Hepatocyte (in vitro differentiated cells): Measurements from ENCODE around the gene MIA. TPM values are rescaled to one million over a fixed set of nuclear protein-coding genes. Genes with fewer than 3 reads are reported as not detected.
"Not testable (repeated sequence)": the region's sequence is repeated elsewhere in the genome, so short reads cannot be mapped to it uniquely, and the experiment has no call there.

Source experiments
- DNase-seq: peaks from one replicate; pipeline ENCODE4 v3.0.0-alpha.2; 2016; ENCODE audit warnings: low spot score
- H2AFZ ChIP-seq: fragments of 200-600 bp; sonication (generic); 2 replicates; pipeline ENCODE4 v1.6.0; 2016; ENCODE audit warnings: antibody characterized with exemption, mild to moderate bottlenecking
- H3K27ac ChIP-seq: fragments of 200-600 bp; sonication (generic); 2 replicates; pipeline ENCODE4 v1.5.1; 2016; ENCODE audit warnings: mild to moderate bottlenecking
- H3K27me3 ChIP-seq: fragments of 200-600 bp; sonication (generic); 2 replicates; pipeline ENCODE4 v1.6.1; 2016
- H3K36me3 ChIP-seq: fragments of 200-600 bp; sonication (generic); replicated peaks from 2 replicates; pipeline ENCODE4 v1.5.1; 2016; ENCODE audit warnings: low read depth; ENCODE audit not compliant: insufficient read depth
- H3K4me1 ChIP-seq: fragments of 200-600 bp; sonication (generic); 2 replicates; pipeline ENCODE4 v1.5.1; 2016; ENCODE audit warnings: mild to moderate bottlenecking, moderate library complexity; ENCODE audit not compliant: insufficient read depth
- H3K4me2 ChIP-seq: fragments of 200-600 bp; sonication (generic); 2 replicates; pipeline ENCODE4 v1.6.0; 2016
- H3K4me3 ChIP-seq: fragments of 200-600 bp; sonication (generic); 2 replicates; pipeline ENCODE4 v1.5.1; 2016; ENCODE audit warnings: mild to moderate bottlenecking
- H3K79me2 ChIP-seq: fragments of 200-600 bp; sonication (generic); 2 replicates; pipeline ENCODE4 v1.6.0; 2017; ENCODE audit warnings: mild to moderate bottlenecking
- H3K9me2 ChIP-seq: fragments of 200-600 bp; sonication (generic); replicated peaks from 2 replicates; pipeline ENCODE4 v1.6.0; 2017; ENCODE audit warnings: mild to moderate bottlenecking; ENCODE audit not compliant: insufficient read depth
- H3K9me3 ChIP-seq: fragments of 200-600 bp; sonication (generic); 2 replicates; pipeline ENCODE4 v1.5.1; 2016; ENCODE audit warnings: low read depth, mild to moderate bottlenecking
- H4K20me1 ChIP-seq: fragments of 200-600 bp; sonication (generic); 2 replicates; pipeline ENCODE4 v1.6.0; 2016; ENCODE audit warnings: mild to moderate bottlenecking; ENCODE audit not compliant: insufficient read depth, poor library complexity, severe bottlenecking
- CTCF ChIP-seq: fragments of 200-600 bp; sonication (generic); IDR thresholded peaks from 2 replicates; pipeline ENCODE4 v1.5.1; 2016; ENCODE audit warnings: antibody characterized with exemption, mild to moderate bottlenecking; ENCODE audit not compliant: poor library complexity
- EZH2 ChIP-seq: fragments of 200-600 bp; sonication (generic); IDR thresholded peaks from 2 replicates; pipeline ENCODE4 v1.6.1; 2016; ENCODE audit warnings: antibody characterized with exemption, mild to moderate bottlenecking, borderline replicate concordance
- EZH2phosphoT487 ChIP-seq: fragments of 200-600 bp; sonication (generic); IDR thresholded peaks from one replicate; pipeline ENCODE4 v1.6.1; 2018; ENCODE audit warnings: antibody characterized with exemption, mild to moderate bottlenecking, low read depth, moderate library complexity; ENCODE audit not compliant: unreplicated experiment, severe bottlenecking
- WGBS: methylation state at CpG from one replicate; pipeline ENCODE4 v1.1.6; 2016; ENCODE audit warnings: low lambda C conversion rate; ENCODE audit errors: missing lambda C conversion rate; 5-methylcytosine and 5-hydroxymethylcytosine counted together
- polyA plus RNA-seq: library from polyadenylated mRNA; unstranded; fragments of >200 nt; fragmentation: Nextera tagmentation; extraction: Ambion mirVana; gene quantifications from 2 replicates; pipeline ENCODE4 v1.2.1, GENCODE V29; 2016
- total RNA-seq: library from RNA; depleted of rRNA; stranded (reverse); fragments of >200 nt; gene quantifications from 2 replicates; pipeline ENCODE4 v1.2.3, GENCODE V29; 2014

The MIA gene
- total and polyA plus RNA-seq, 2 experiments from 2014 or later, result 0.86 TPM; not detected in 1

DNA sequence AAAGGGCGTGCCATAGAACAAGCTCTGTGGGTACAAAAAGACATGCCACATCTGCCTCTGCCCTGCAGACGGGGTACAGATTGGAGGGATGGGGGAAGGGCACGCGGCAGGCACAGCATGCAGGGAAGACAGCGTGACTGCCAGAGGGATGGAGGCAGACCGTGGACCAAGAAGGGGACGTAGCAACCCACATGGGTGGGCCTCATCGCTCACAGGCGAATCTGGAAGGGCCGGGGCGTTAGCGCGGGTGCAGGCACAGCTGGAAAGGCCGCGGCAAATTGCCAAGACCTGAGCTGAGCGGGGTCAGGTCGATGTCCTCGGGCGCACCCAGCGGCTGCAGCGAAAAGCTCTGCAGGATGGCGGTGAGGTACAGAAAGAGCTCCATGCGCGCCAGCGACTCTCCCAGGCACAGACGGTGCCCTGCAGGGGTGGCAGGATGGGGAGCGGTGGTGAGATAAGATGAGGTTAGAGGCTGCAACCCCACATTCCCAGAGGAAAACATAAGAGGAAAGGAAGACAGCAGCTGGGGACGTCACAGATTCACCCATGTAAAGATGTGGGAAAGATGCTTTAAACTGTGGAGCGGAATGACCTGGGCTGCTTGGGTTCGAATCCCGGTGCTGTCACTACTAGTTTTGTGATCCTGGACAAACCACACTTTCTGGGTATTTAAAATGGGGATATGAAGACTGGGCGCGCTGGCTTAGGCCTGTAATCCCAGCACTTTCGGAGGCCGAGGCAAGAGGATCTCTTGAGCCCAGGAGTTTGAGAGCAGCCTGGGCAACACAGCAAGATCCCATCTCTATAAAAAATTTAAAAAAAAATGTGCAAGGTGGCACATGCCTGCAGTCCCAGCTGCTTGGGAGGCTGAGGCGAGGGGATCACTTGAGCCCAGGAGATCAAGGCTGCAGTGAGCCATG is 43.4 kb downstream of the MIA start:
- not testable (repeated sequence) for H3K9me3 ChIP-seq, H2AFZ ChIP-seq, H3K27me3 ChIP-seq, H4K20me1 ChIP-seq, H3K36me3 ChIP-seq, H3K27ac ChIP-seq, H3K79me2 ChIP-seq, H3K4me3 ChIP-seq, H3K9me2 ChIP-seq
- DNase-seq, result peak; percentile 78
- WGBS, result 49% methylated on average over 24 of the region's 36 CpGs
- peak overlapping the region; percentile 70 for H3K4me2 ChIP-seq
- peaks cover 19% of the 10 kb centered on the region for H3K4me1 ChIP-seq
- peak; percentile 27 for TF ChIP-seq CTCF

DNA sequence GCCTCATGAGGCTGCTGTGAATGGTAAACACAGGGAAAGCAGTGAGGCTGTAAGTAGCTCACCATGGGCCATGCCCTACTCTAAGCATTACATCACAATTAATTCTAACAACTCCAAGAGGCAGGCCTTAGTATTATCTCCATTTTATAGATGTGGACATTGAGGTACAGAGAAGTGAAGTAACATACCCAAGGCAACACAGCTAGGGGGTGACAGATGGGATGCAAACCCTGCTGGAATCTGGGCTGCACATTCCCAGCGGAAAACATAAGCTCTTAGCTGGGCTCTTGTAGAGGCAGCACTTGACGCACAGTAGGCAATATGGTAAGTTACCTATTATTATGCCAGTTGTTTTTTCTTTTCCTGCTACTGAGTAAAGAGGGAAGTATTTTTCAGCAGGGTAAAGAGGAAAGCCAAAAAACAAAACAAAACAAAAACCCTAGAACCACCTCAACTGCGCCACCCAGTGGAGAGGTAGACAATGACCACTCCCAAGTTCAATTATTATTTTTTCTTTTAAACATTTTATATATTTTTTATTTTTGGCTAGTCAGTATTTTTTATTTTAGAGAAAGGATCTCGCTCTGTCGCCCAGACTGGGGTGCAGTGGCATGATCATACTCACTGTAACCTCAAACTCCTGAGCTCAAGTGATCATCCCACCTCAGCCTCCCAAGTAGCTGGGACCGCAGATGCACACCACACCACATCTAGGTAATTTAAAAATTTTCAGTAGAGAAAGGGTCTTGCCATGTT is 44.3 kb downstream of the MIA start:
- not testable (repeated sequence) for H3K27ac ChIP-seq

GRCh38 chr19:40822161-40822560 is 46.8 kb downstream of the MIA start:
- Histone ChIP-seq H3K4me2 (peak overlapping the region; percentile 64), H3K27me3 (no peaks in the 10 kb centered on the region), H3K79me2 (no peaks in the 10 kb centered on the region), H3K27ac (peak overlapping the region; percentile 92), H3K9me2 (no peaks in the 10 kb centered on the region), H3K4me3 (no peak overlapping the region), H4K20me1 (no peaks in the 10 kb centered on the region), H2AFZ (no peak overlapping the region), H3K9me3 (no peaks in the 10 kb centered on the region), H3K4me1 (peaks cover 26% of the 10 kb centered on the region), H3K36me3 (no peaks in the 10 kb centered on the region)
- WGBS, result 81% methylated on average over 21 of the region's 22 CpGs
- DNase-seq, result no peak
- TF ChIP-seq EZH2, result no peak
- no peak for TF ChIP-seq CTCF
- TF ChIP-seq EZH2phosphoT487, result no peak

More for the DNA sequence above, 44.3 kb downstream of the MIA start:
- peaks cover 26% of the 10 kb centered on the region for H3K4me1 ChIP-seq
- peak; percentile 16 for DNase-seq
- 55% methylated on average over 6 of the region's 6 CpGs for WGBS
- peak; percentile 79 for TF ChIP-seq CTCF
- H3K4me2 ChIP-seq, H3K9me2 ChIP-seq, H3K9me3 ChIP-seq, H4K20me1 ChIP-seq, H3K4me3 ChIP-seq, H3K79me2 ChIP-seq, H2AFZ ChIP-seq, H3K36me3 ChIP-seq, H3K27me3 ChIP-seq: not testable (repeated sequence)

- not testable (repeated sequence) for H3K9me3 ChIP-seq
- WGBS, result 33% methylated on average over 9 of the region's 9 CpGs
- H3K4me2 ChIP-seq, result peak overlapping the region; percentile 64
Measured at GRCh38 chr19:40822704-40823553, 47.6 kb downstream of the MIA start.

GRCh38 chr19:40824916-40825315 is 49.6 kb downstream of the MIA start:
- WGBS, result 97% methylated on average over 15 of the region's 16 CpGs
- peaks cover 26% of the 10 kb centered on the region for H3K4me1 ChIP-seq
- peak overlapping the region; percentile 92 for H3K27ac ChIP-seq
- H3K36me3 ChIP-seq, H4K20me1 ChIP-seq, H3K9me2 ChIP-seq, H3K79me2 ChIP-seq, DNase-seq, H3K4me2 ChIP-seq, H2AFZ ChIP-seq, H3K4me3 ChIP-seq, H3K9me3 ChIP-seq, H3K27me3 ChIP-seq: not testable (repeated sequence)

More at GRCh38 chr19:40822704-40823553, 47.6 kb downstream of the MIA start:
- H3K27me3 ChIP-seq, H4K20me1 ChIP-seq, H3K4me3 ChIP-seq, H2AFZ ChIP-seq, H3K79me2 ChIP-seq, H3K36me3 ChIP-seq, DNase-seq, H3K9me2 ChIP-seq: not testable (repeated sequence)
- peaks cover 26% of the 10 kb centered on the region for H3K4me1 ChIP-seq
- peak overlapping the region; percentile 92 for H3K27ac ChIP-seq
